ENCODE data around the gene PCLO.

Gene PCLO

GRCh38 chr7:83162402-83163256 is at the start of gene PCLO:
TSS of gene PCLO (minus strand) at chr7:83162884. CDS start at chr7:83162592, 292 bp downstream.
- peak; percentile 94 for DNase-seq

GRCh38 chr7:83211685-83212084 is 49.0 kb upstream of the PCLO start:
- DNase-seq, result no peak

- no peak for DNase-seq
Observed at GRCh38 chr7:83210479-83210878, 47.8 kb upstream of the PCLO start.

GRCh38 chr7:83204715-83205114 is 42.0 kb upstream of the PCLO start:
- DNase-seq, result no peak

GRCh38 chr7:83201355-83201754 is 38.7 kb upstream of the PCLO start:
- DNase-seq, result no peak

GRCh38 chr7:83190659-83191389 is 28.1 kb upstream of the PCLO start:
- no peak for DNase-seq

- DNase-seq, result no peak
Observed at GRCh38 chr7:83178796-83179195, 16.1 kb upstream of the PCLO start.

GRCh38 chr7:83178066-83178465 is 15.4 kb upstream of the PCLO start:
- DNase-seq, result peak; percentile 39

- DNase-seq, result no peak
Observed at GRCh38 chr7:83173664-83174063, 11.0 kb upstream of the PCLO start.

- no peak for DNase-seq
Observed at GRCh38 chr7:83166781-83167180, 4.1 kb upstream of the PCLO start.

- DNase-seq, result no peak
Observed at GRCh38 chr7:83161899-83162401, 734 bp downstream of the PCLO start.

GRCh38 chr7:83161186-83161585 is 1.5 kb downstream of the PCLO start:
- no peak for DNase-seq

GRCh38 chr7:83159731-83160130 is 3.0 kb downstream of the PCLO start:
- no peak for DNase-seq

GRCh38 chr7:83156006-83156405 is 6.7 kb downstream of the PCLO start:
- no peak for DNase-seq

- DNase-seq, result no peak
Observed at GRCh38 chr7:83155407-83155806, 7.3 kb downstream of the PCLO start.

- DNase-seq, result no peak
Observed at GRCh38 chr7:83153419-83153818, 9.3 kb downstream of the PCLO start.

GRCh38 chr7:83150310-83150709 is 12.4 kb downstream of the PCLO start:
- DNase-seq, result no peak

GRCh38 chr7:83149466-83149865 is 13.2 kb downstream of the PCLO start:
- DNase-seq, result no peak

- DNase-seq, result no peak
Observed at GRCh38 chr7:83148776-83149175, 13.9 kb downstream of the PCLO start.

GRCh38 chr7:83143107-83143506 is 19.6 kb downstream of the PCLO start:
- DNase-seq, result no peak

GRCh38 chr7:83142365-83142764 is 20.3 kb downstream of the PCLO start:
- no peak for DNase-seq

GRCh38 chr7:83141927-83142326 is 20.8 kb downstream of the PCLO start:
- DNase-seq, result no peak

GRCh38 chr7:83130623-83131545 is 31.8 kb downstream of the PCLO start:
- DNase-seq, result peak; percentile 94
